Measurements from ENCODE around the gene VSIG2.

GRCh38 chr11:124768914-124769313, 16.9 kb upstream of the VSIG2 start:
- TF ChIP-seq CTCF (conservative IDR thresholded peaks at IDR 0.05) (no peak), ZFX (IDR thresholded peaks at IDR 0.05) (no peak)
